ENCODE results near the gene LTBP2.

The LTBP2 gene

GRCh38 chr14:74507085-74507484 is 105.0 kb downstream of the LTBP2 start:
- no peak for DNase-seq (ENCODE audit: low spot score)

GRCh38 chr14:74506411-74506851 is 105.6 kb downstream of the LTBP2 start:
- DNase-seq (ENCODE audit: low spot score) = no peak

GRCh38 chr14:74505831-74506230 is 106.2 kb downstream of the LTBP2 start:
- DNase-seq (ENCODE audit: low spot score) = no peak

- no peak for DNase-seq (ENCODE audit: low spot score)
These were observed 106.9 kb downstream of the LTBP2 start for GRCh38 chr14:74504874-74505720.

- no peak for DNase-seq (ENCODE audit: low spot score)
These were observed 107.6 kb downstream of the LTBP2 start for GRCh38 chr14:74504412-74504811.

- no peak for DNase-seq (ENCODE audit: low spot score)
These were observed 108.1 kb downstream of the LTBP2 start for GRCh38 chr14:74503938-74504335.

- no peak for DNase-seq (ENCODE audit: low spot score)
These were observed 108.6 kb downstream of the LTBP2 start for GRCh38 chr14:74503291-74503937.

- DNase-seq (ENCODE audit: low spot score) = peak; percentile 47
These were observed 109.6 kb downstream of the LTBP2 start for GRCh38 chr14:74502236-74503019.

- no peak for DNase-seq (ENCODE audit: low spot score)
These were observed 110.3 kb downstream of the LTBP2 start for GRCh38 chr14:74501691-74502090.

- peak; percentile 86 for DNase-seq (ENCODE audit: low spot score)
These were observed 110.9 kb downstream of the LTBP2 start for GRCh38 chr14:74501135-74501614.

GRCh38 chr14:74500417-74501134 is 111.5 kb downstream of the LTBP2 start:
- no peak for DNase-seq (ENCODE audit: low spot score)

- DNase-seq (ENCODE audit: low spot score) = no peak
These were observed 116.7 kb downstream of the LTBP2 start for GRCh38 chr14:74495356-74495755.

GRCh38 chr14:74493343-74494261 is 118.4 kb downstream of the LTBP2 start, which contains the start of gene ISCA2:
Gene ISCA2 (plus strand): TSS chr14:74493765. CDS start chr14:74493775, 10 bp downstream.
- peak; percentile 99 for DNase-seq (ENCODE audit: low spot score)

- DNase-seq (ENCODE audit: low spot score) = no peak
These were observed 119.2 kb downstream of the LTBP2 start, which contains the start of gene NPC2 for GRCh38 chr14:74492776-74493342. Gene NPC2 (minus strand): TSS chr14:74493305. CDS start chr14:74493274, 31 bp downstream.

- peak; percentile 51 for DNase-seq (ENCODE audit: low spot score)
These were observed 119.9 kb downstream of the LTBP2 start for GRCh38 chr14:74491956-74492775.

GRCh38 chr14:74490486-74490885 is 121.6 kb downstream of the LTBP2 start:
- DNase-seq (ENCODE audit: low spot score) = no peak

- no peak for DNase-seq (ENCODE audit: low spot score)
These were observed 123.1 kb downstream of the LTBP2 start for GRCh38 chr14:74488786-74489397.

- DNase-seq (ENCODE audit: low spot score) = no peak
These were observed 125.9 kb downstream of the LTBP2 start for GRCh38 chr14:74486164-74486563.

GRCh38 chr14:74483321-74483720 is 128.7 kb downstream of the LTBP2 start:
- no peak for DNase-seq (ENCODE audit: low spot score)
